Gastroesophageal sphincter (tissue), 4 donors: ENCODE data around the gene SLIT3. TPM values are rescaled to one million over a fixed set of nuclear protein-coding genes. Genes with fewer than 3 reads are reported as not detected.

Experiments used
- ATAC-seq: fragments of 150-250 bp; one replicate; pipeline ENCODE4 v1.9.1; 2016; ENCODE audit warnings: mild to moderate bottlenecking, moderate library complexity
- H3K27ac ChIP-seq, 4 donors: fragments of 200-600 bp; sonication (generic) in 3 of 4; 1 replicate in 3 of 4; 2 replicates in 1 of 4; pipeline ENCODE4 v1.5.1; 2016 to 2019
- H3K27me3 ChIP-seq: fragments of 200-600 bp; sonication (generic); one replicate; pipeline ENCODE4 v1.5.1; 2019
- H3K36me3 ChIP-seq, 2 donors: fragments of 200-600 bp; sonication (generic); one replicate each; pipeline ENCODE4 v1.5.1; 2019; ENCODE audit warnings: control low read depth in 1 of 2
- H3K4me1 ChIP-seq, 3 donors: fragments of 200-600 bp; sonication (generic); 1 replicate in 2 of 3; 2 replicates in 1 of 3; pipeline ENCODE4 v1.5.1; 2016 to 2019; ENCODE audit warnings: control low read depth in 2 of 3
- H3K4me3 ChIP-seq, 2 donors: fragments of 200-600 bp; sonication (generic); one replicate each; pipeline ENCODE4 v1.5.1; 2019; ENCODE audit warnings: mild to moderate bottlenecking in 1 of 2, moderate library complexity in 1 of 2
- H3K9me3 ChIP-seq, 3 donors: fragments of 200-600 bp; sonication (generic); one replicate each; pipeline ENCODE4 v1.5.1; 2017 to 2019; ENCODE audit warnings: control low read depth in 2 of 3
- CTCF ChIP-seq, 4 experiments: fragments of 200-600 bp in 2 of 4; fragments of 450-650 bp in 2 of 4; sonication (generic) in 1 of 4; IDR thresholded peaks; one replicate each; pipeline ENCODE4 v1.5.1; 2017 to 2019; ENCODE audit warnings: antibody characterized with exemption in 4 of 4, mild to moderate bottlenecking in 2 of 4, moderate library complexity in 2 of 4
- EP300 ChIP-seq: sonication (generic); formaldehyde crosslinking; IDR thresholded peaks from one replicate; pipeline ENCODE4 v1.6.1; 2017; ENCODE audit warnings: antibody characterized with exemption, mild to moderate bottlenecking
- POLR2A ChIP-seq, 2 donors: fragments of 450-650 bp; IDR thresholded peaks; one replicate each; pipeline ENCODE4 v1.6.1; 2017; ENCODE audit warnings: antibody characterized with exemption in 2 of 2, mild to moderate bottlenecking in 2 of 2, moderate library complexity in 1 of 2
- POLR2AphosphoS5 ChIP-seq: sonication (generic); formaldehyde crosslinking; IDR thresholded peaks from one replicate; pipeline ENCODE4 v1.6.1; 2017; ENCODE audit warnings: antibody characterized with exemption
- WGBS, 2 donors: methylation state at CpG; one replicate each; pipeline ENCODE4 v1.1.5; 2018; ENCODE audit warnings: low coverage in 1 of 2; 5-methylcytosine and 5-hydroxymethylcytosine counted together
- total RNA-seq, 4 donors: library from RNA; depleted of rRNA; stranded (reverse); fragments of >200 nt; gene quantifications; one replicate each; pipeline ENCODE4 v1.1.0, GENCODE V29; 2016

Gene SLIT3
- total RNA-seq, 4 donors from 2014 or later = 29.6 to 76.3 (median 31.1) TPM

DNA sequence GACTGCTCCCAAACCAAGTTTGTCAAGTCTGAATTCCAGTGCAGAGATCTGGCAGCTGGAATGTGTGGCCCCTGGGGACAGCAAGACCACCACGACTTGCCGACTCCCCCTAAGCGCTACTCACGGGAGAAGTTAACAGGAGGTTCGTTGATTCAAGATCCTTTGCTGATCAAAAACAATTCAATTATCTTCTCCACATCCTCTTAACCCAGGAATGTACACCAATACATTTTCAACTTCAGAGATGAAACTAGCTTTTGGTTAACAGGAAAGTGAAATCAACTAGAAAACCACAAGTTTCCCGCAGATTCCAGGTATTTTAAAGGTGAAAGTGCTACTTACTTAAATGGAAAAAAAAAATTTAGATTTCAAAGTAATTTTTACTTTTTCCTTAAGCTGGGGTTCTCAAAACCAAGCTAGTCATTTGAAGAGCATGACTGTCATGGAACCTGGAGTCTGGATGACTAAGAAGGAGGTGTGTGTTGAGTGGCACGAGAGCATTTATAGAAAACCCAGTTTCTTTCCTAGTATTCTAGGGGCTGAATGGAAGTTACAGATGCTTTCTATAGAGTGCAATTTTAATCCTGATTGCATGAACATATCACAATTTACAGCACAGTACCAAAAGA, 464.2 kb downstream of the SLIT3 start:
- Histone ChIP-seq H3K36me3 (peaks cover 0 to 6% of the 10 kb centered on the region in 2 donors), H3K9me3 (no peaks in the 10 kb centered on the region), H3K27ac (no peak overlapping the region), H3K27me3 (no peaks in the 10 kb centered on the region), H3K4me1 (no peaks in the 10 kb centered on the region), H3K4me3 (no peak overlapping the region)
- ATAC-seq = no peak
- no peak for TF ChIP-seq CTCF (IDR thresholded peaks at IDR 0.05)
- TF ChIP-seq EP300 = no peak
- TF ChIP-seq POLR2AphosphoS5 = no peak
- no peak for TF ChIP-seq POLR2A (IDR thresholded peaks at IDR 0.05)
- 76 to 95% methylated on average over 5 to 7 of the region's 7 CpGs for WGBS, 2 donors

GRCh38 chr5:168833936-168834335, 467.0 kb downstream of the SLIT3 start:
- Histone ChIP-seq H3K27me3 (no peaks in the 10 kb centered on the region), H3K27ac (no peak overlapping the region), H3K9me3 (no peaks in the 10 kb centered on the region), H3K4me3 (no peak overlapping the region), H3K36me3 (no peaks in the 10 kb centered on the region), H3K4me1 (no peaks in the 10 kb centered on the region)
- TF ChIP-seq POLR2A (IDR thresholded peaks at IDR 0.05) = no peak
- TF ChIP-seq CTCF (IDR thresholded peaks at IDR 0.05) = no peak
- TF ChIP-seq EP300 = no peak
- TF ChIP-seq POLR2AphosphoS5 = no peak
- 56 to 65% methylated on average over 1 to 4 of the region's 4 CpGs for WGBS, 2 donors
- no peak for ATAC-seq

DNA sequence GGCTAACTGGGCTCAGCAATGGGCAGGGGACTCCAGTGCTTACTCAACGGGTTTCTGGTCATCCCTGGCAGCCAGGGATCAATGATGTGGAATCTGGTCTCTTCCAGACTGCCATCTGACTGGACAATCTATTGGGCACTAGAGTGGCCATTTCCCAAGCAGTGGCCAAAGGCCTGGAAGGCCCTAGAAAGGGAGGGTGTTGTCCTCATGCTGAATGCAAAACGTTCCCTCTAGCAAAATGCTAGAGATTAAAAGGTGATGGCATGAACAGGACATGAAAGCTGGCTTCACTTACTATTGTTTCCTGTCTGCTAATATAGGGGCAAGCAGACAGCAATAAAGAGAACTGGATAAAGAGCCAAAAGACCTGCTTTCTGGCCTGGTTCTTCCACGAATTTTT, 467.6 kb downstream of the SLIT3 start:
- WGBS, 2 donors = 45 to 70% methylated on average over 3 of the region's 3 CpGs
- Histone ChIP-seq H3K36me3 (no peaks in the 10 kb centered on the region), H3K27ac (no peak overlapping the region), H3K4me3 (no peak overlapping the region), H3K4me1 (no peaks in the 10 kb centered on the region), H3K27me3 (no peaks in the 10 kb centered on the region), H3K9me3 (no peaks in the 10 kb centered on the region)
- ATAC-seq = no peak
- TF ChIP-seq EP300 = no peak
- TF ChIP-seq POLR2A (IDR thresholded peaks at IDR 0.05) = no peak
- no peak for TF ChIP-seq CTCF (IDR thresholded peaks at IDR 0.05)
- TF ChIP-seq POLR2AphosphoS5 = no peak

- no peak for ATAC-seq
- Histone ChIP-seq H3K27me3 (no peaks in the 10 kb centered on the region), H3K9me3 (no peaks in the 10 kb centered on the region), H3K27ac (no peak overlapping the region), H3K4me1 (no peaks in the 10 kb centered on the region), H3K36me3 (no peaks in the 10 kb centered on the region), H3K4me3 (no peak overlapping the region)
- WGBS, 2 donors = 89% methylated on average over 6 of the region's 6 CpGs; no CpG with 5 or more reads in 1 of the 2 donors
- TF ChIP-seq EP300 (no peak), POLR2AphosphoS5 (no peak), CTCF (IDR thresholded peaks at IDR 0.05) (no peak), POLR2A (IDR thresholded peaks at IDR 0.05) (no peak)
These were observed 468.6 kb downstream of the SLIT3 start for GRCh38 chr5:168832308-168832707.

DNA sequence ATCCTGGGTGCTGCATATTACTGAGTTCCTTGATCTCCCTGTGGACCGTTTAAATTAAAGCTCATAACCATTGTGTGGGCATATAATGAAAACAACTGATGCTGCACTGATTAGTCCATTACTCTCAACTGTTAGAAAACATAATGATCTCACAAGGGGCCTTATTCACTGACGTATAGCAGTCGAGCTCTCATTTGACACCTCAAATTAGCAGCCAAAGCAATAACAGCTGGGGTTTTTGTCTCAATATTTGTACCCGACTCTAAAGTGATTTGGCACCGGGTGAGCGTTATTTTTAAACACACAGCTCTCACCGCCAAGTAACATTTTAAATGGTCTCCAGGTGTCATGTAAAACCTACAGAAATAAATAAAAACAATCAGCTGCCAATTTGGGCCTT, 469.6 kb downstream of the SLIT3 start:
- no peaks in the 10 kb centered on the region for H3K9me3 ChIP-seq
- H3K27me3 ChIP-seq = no peaks in the 10 kb centered on the region
- H3K27ac ChIP-seq = no peak overlapping the region
- H3K4me3 ChIP-seq = no peak overlapping the region
- no peaks in the 10 kb centered on the region for H3K4me1 ChIP-seq
- H3K36me3 ChIP-seq = no peaks in the 10 kb centered on the region
- WGBS, 2 donors = 41 to 43% methylated on average over 7 of the region's 7 CpGs
- TF ChIP-seq POLR2AphosphoS5 (no peak), CTCF (IDR thresholded peaks at IDR 0.05) (no peak), EP300 (no peak), POLR2A (IDR thresholded peaks at IDR 0.05) (no peak)
- ATAC-seq = no peak
